PC-9 (cell line): Measurements from ENCODE around the gene TFIP11. TPM values are rescaled to one million over a fixed set of nuclear protein-coding genes. Genes with fewer than 3 reads are reported as not detected.

Source experiments
- BruUV-seq: library from RNA; stranded (reverse); fragments of 400-500 nt; replicated peaks from 2 replicates; lab custom pipeline; 2021; lab: Mats Ljungman, UMichigan
- CTCF ChIA-PET: fragments of 300-600 bp; sonication (Branson Sonifier 250); formaldehyde crosslinking; loops from one replicate; lab custom pipeline; 2022; ENCODE audit warnings: antibody characterized with exemption; lab: Charles Lee
- POLR2A ChIA-PET: fragments of 300-600 bp; sonication (Branson Sonifier 250); formaldehyde crosslinking; loops from one replicate; lab custom pipeline; 2022; ENCODE audit warnings: antibody characterized with exemption; ENCODE audit not compliant: unreplicated experiment; lab: Charles Lee
- DNase-seq, 2 experiments: peaks; one replicate each; pipeline versions ENCODE4 v3.0.0 to v3.0.0-alpha.2; 2015 to 2022; ENCODE audit warnings: mixed read lengths in 1 of 2
- H2AFZ ChIP-seq: fragments of 200-600 bp; sonication (generic); 2 replicates; pipeline ENCODE4 v1.8.1; 2017; ENCODE audit warnings: antibody characterized with exemption
- H3F3A ChIP-seq: fragments of 200-600 bp; sonication (generic); 2 replicates; pipeline ENCODE4 v1.8.1; 2017; ENCODE audit warnings: antibody characterized with exemption, mild to moderate bottlenecking, low read depth; ENCODE audit not compliant: insufficient read depth
- H3K27ac ChIP-seq: fragments of 200-600 bp; sonication (generic); 2 replicates; pipeline ENCODE4 v1.6.1; 2016; ENCODE audit warnings: mixed run types
- H3K27me3 ChIP-seq: fragments of 200-600 bp; sonication (generic); 2 replicates; pipeline ENCODE4 v1.6.1; 2016; ENCODE audit warnings: low read depth, mixed run types; ENCODE audit not compliant: insufficient read depth
- H3K36me3 ChIP-seq: fragments of 200-600 bp; sonication (generic); 2 replicates; pipeline ENCODE4 v1.6.1; 2016; ENCODE audit warnings: low read depth, mixed run types
- H3K4me1 ChIP-seq: fragments of 200-600 bp; sonication (generic); replicated peaks from 2 replicates; pipeline ENCODE4 v1.6.1; 2016; ENCODE audit warnings: mixed run types; ENCODE audit not compliant: insufficient read depth
- H3K4me2 ChIP-seq: fragments of 200-600 bp; sonication (generic); 2 replicates; pipeline ENCODE4 v1.6.1; 2017; ENCODE audit warnings: mixed run types
- H3K4me3 ChIP-seq: fragments of 200-600 bp; sonication (generic); 2 replicates; pipeline ENCODE4 v1.6.1; 2016; ENCODE audit warnings: mixed run types
- H3K79me2 ChIP-seq: fragments of 200-600 bp; sonication (generic); 2 replicates; pipeline ENCODE4 v1.6.1; 2017; ENCODE audit warnings: low read depth, mixed run types
- H3K9me2 ChIP-seq: fragments of 200-600 bp; sonication (generic); 2 replicates; pipeline ENCODE4 v1.8.1; 2017; ENCODE audit warnings: mild to moderate bottlenecking; ENCODE audit not compliant: insufficient read depth
- H3K9me3 ChIP-seq: fragments of 200-600 bp; sonication (generic); 2 replicates; pipeline ENCODE4 v1.8.1; 2016; ENCODE audit warnings: low read depth; ENCODE audit not compliant: insufficient read depth
- H4K20me1 ChIP-seq: fragments of 200-600 bp; sonication (generic); 2 replicates; pipeline ENCODE4 v1.8.1; 2017; ENCODE audit not compliant: insufficient read depth
- CTCF ChIP-seq: fragments of 200-600 bp; sonication (generic); conservative IDR thresholded peaks from 2 replicates; pipeline ENCODE4 v1.6.1; 2017; ENCODE audit warnings: mixed run types, antibody characterized with exemption, mild to moderate bottlenecking, moderate library complexity
- EZH2 ChIP-seq: fragments of 200-600 bp; sonication (generic); IDR thresholded peaks from 2 replicates; pipeline ENCODE4 v1.8.0; 2017; ENCODE audit warnings: antibody characterized with exemption, low read depth
- intact Hi-C: fragments of 100-400 bp; cut with micrococcal nuclease; formaldehyde crosslinking; loops from one replicate; pipeline ENCODE4 v1.10.0; 2022; ENCODE audit not compliant: unreplicated experiment
- total RNA-seq: library from RNA; stranded (reverse); gene quantifications from 2 replicates; pipeline ENCODE4 v1.2.3, GENCODE V29; 2021

TFIP11 gene
- total RNA-seq, 1 experiment from 2014 or later: 17.3 TPM

- Histone ChIP-seq H3F3A (no peaks in the 10 kb centered on the region), H3K27ac (peak overlapping the region; percentile 49), H4K20me1 (no peaks in the 10 kb centered on the region), H3K27me3 (no peaks in the 10 kb centered on the region), H3K4me1 (peaks cover 23% of the 10 kb centered on the region), H3K4me3 (peak overlapping the region; percentile 81), H3K9me3 (no peaks in the 10 kb centered on the region), H3K4me2 (peak overlapping the region; percentile 79), H3K9me2 (no peaks in the 10 kb centered on the region), H3K36me3 (0 out of 2 replicates have a peak, but pooled peaks cover 3% of the 10 kb centered on the region), H3K79me2 (peaks cover 36% of the 10 kb centered on the region), H2AFZ (peak overlapping the region; percentile 96)
- BruUV-seq: TSS peak; percentile 39
- intact Hi-C loops: no loop called here
- TF ChIP-seq CTCF (no peak), EZH2 (no peak)
- POLR2A ChIA-PET: interaction anchor here (0.5 kb wide), 1 partner anchor 1435 kb away, joined by 5 read pairs; the partner anchor contains the start of gene PITPNB
- no peak for DNase-seq
- CTCF ChIA-PET: interaction anchor here (0.5 kb wide), 1 partner anchor 702 kb away, joined by 15 read pairs; no protein-coding TSS in a partner anchor
These were observed 27.9 kb downstream of the TFIP11 start for GRCh38 chr22:26484360-26484706.

GRCh38 chr22:26483439-26484359, 28.6 kb downstream of the TFIP11 start, which contains the start of the genes HPS4 and SRRD:
TSS of gene HPS4 (minus strand) at chr22:26483783. CDS start at chr22:26481762, 2,021 bp downstream.
TSS of gene SRRD (plus strand) at chr22:26483877. CDS start at chr22:26483891, 14 bp downstream.
- Histone ChIP-seq H3K9me3 (no peaks in the 10 kb centered on the region), H3K4me3 (peak within 1 kb of the TSS; percentile 81), H4K20me1 (no peaks in the 10 kb centered on the region), H3K4me1 (peaks cover 23% of the 10 kb centered on the region), H3F3A (no peaks in the 10 kb centered on the region), H3K27me3 (no peaks in the 10 kb centered on the region), H3K27ac (peak within 1 kb of the TSS; percentile 63), H2AFZ (peak within 1 kb of the TSS; percentile 96), H3K9me2 (no peaks in the 10 kb centered on the region), H3K79me2 (peaks cover 36% of the 10 kb centered on the region), H3K4me2 (peak within 1 kb of the TSS; percentile 91), H3K36me3 (0 out of 2 replicates have a peak, but pooled peaks cover 3% of the 10 kb centered on the region)
- intact Hi-C loops: no loop called here
- TF ChIP-seq CTCF (no peak), EZH2 (no peak)
- POLR2A ChIA-PET: interaction anchor here (0.5 kb wide), 1 partner anchor 95 kb away, joined by 10 read pairs; no protein-coding TSS in a partner anchor
- no TSS peak for BruUV-seq
- CTCF ChIA-PET: interaction anchor here (0.5 kb wide), 1 partner anchor 703 kb away, joined by 15 read pairs; no protein-coding TSS in a partner anchor
- DNase-seq: peak; percentile 72 to 79

GRCh38 chr22:26483043-26483438, 29.2 kb downstream of the TFIP11 start:
- CTCF ChIA-PET: no interaction called here
- H3K9me2 ChIP-seq: no peaks in the 10 kb centered on the region
- no peaks in the 10 kb centered on the region for H3K9me3 ChIP-seq
- peaks cover 23% of the 10 kb centered on the region for H3K4me1 ChIP-seq
- TF ChIP-seq EZH2 (no peak), CTCF (no peak)
- no peak for DNase-seq
- intact Hi-C loops: no loop called here
- no peaks in the 10 kb centered on the region for H4K20me1 ChIP-seq
- H3K27me3 ChIP-seq: no peaks in the 10 kb centered on the region
- H3F3A ChIP-seq: no peaks in the 10 kb centered on the region
- H3K27ac ChIP-seq: peak overlapping the region; percentile 63
- POLR2A ChIA-PET: interaction anchor here (0.5 to 0.6 kb wide), 2 partner anchors 177 to 1928 kb away, joined by 4 to 7 read pairs; no protein-coding TSS in a partner anchor
- H3K4me2 ChIP-seq: peak overlapping the region; percentile 91
- no TSS peak for BruUV-seq
- peaks cover 36% of the 10 kb centered on the region for H3K79me2 ChIP-seq
- 0 out of 2 replicates have a peak, but pooled peaks cover 3% of the 10 kb centered on the region for H3K36me3 ChIP-seq
- H2AFZ ChIP-seq: peak overlapping the region; percentile 96
- H3K4me3 ChIP-seq: peak overlapping the region; percentile 81
